ENCODE data around the gene RETREG2.

RETREG2 gene

DNA sequence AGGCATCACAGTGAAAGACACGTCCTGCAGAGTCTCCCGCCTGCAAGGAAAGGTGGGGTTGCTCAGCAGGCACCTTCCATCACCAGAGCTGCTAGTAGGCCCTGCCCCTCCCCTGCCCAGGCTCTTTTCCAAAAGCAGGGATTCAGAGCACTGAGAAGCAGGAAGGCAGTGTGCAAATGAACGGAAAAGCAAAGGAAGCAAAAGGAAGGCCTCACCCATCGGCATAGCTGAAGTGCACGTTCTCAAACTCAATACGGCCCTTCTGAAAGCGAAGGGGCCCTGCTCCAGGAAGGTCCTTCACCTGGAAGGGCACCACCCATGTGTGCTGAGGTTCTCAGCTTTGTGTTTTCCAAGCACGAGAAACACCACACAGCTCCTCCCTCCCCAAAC, 34.9 kb downstream of the RETREG2 start:
- no peak for DNase-seq (ENCODE audit: low spot score in 2 of 2)
- peaks cover 86% of the 10 kb centered on the region for H3K36me3 Mint-ChIP-seq
- no peak overlapping the region for H3K4me3 Mint-ChIP-seq
- H3K4me1 Mint-ChIP-seq = peaks cover 53% of the 10 kb centered on the region
- ATAC-seq = no peak
- no peak overlapping the region for H3K27ac Mint-ChIP-seq
- H3K9me3 Mint-ChIP-seq = no peaks in the 10 kb centered on the region

DNA sequence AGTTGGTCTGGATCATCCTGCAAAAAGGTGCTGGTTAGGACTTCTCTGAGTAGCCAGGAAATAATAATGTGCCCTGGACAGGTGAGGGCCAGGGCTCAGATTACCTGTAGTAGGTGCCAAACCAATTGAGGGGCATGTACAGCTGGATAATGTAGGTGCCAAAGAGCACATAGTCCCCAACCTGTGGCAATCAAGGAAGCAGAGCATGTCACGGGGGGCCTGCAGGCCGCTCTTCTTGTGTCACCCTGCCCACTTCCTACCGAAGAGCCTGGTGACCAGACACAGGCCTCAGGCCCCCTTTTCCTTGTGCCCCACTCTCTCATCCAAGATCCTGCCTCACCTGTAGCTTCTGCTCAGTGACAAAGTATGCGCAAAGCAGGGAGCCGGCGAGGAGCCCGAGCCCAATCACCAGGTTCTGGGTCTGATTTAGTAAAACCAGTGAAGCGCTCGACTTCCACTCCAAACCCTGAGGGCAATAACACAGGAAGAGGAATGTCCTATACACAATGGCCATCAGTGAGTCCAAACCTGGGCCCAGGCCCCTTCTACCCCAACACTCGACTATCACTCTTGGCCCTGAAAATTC, 35.5 kb downstream of the RETREG2 start:
- no peak for ATAC-seq
- Mint-ChIP-seq H3K36me3 (peaks cover 82% of the 10 kb centered on the region), H3K27ac (peak overlapping the region; percentile 84), H3K4me1 (peaks cover 51% of the 10 kb centered on the region), H3K9me3 (no peaks in the 10 kb centered on the region), H3K4me3 (no peak overlapping the region)
- no peak for DNase-seq (ENCODE audit: low spot score in 2 of 2)

DNA sequence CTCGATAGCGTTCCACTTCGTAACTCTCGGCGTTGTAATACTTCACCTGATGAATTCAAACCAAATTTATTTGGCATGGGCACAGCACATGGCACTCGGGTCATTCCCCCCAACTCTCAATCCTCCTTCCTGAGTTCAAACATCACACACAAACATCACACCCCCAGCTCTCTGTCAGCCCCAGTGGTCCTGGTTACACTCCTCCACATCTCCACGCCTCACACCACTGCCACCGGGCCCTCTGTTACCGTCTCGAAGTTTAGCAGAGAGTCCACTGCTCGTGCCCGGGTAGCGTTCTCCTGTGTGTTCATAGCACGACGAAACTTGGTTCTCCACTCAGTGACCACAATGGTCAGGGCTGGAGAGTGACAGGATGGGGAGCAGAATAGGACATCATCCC, 36.1 kb downstream of the RETREG2 start:
- DNase-seq (ENCODE audit: low spot score in 2 of 2) = no peak
- ATAC-seq = no peak
- Mint-ChIP-seq H3K36me3 (peaks cover 77% of the 10 kb centered on the region), H3K9me3 (no peaks in the 10 kb centered on the region), H3K4me1 (peaks cover 47% of the 10 kb centered on the region), H3K27ac (peak overlapping the region; percentile 84), H3K4me3 (no peak overlapping the region)

DNA sequence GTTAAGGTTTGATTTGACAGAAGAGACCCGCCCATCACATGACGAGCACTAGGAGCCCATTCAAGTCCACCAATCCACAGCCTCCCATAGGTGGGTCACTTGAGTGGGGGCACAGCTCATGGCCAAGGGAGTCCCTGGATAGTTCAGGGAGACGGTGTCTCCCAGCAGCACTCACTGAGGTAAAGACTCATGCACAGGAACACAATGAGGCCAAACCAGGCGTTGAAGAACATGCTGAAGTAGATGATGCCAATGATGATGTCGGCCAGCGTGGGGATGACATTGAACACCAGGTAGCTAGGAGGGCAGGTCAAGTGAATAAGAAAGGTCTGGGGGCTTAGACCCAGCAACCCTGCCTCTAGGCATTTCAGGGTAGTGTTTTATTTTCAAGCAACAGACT, 36.7 kb downstream of the RETREG2 start:
- no peak overlapping the region for H3K27ac Mint-ChIP-seq
- peaks cover 45% of the 10 kb centered on the region for H3K4me1 Mint-ChIP-seq
- no peaks in the 10 kb centered on the region for H3K9me3 Mint-ChIP-seq
- DNase-seq (ENCODE audit: low spot score in 2 of 2) (no peak), ATAC-seq (no peak)
- H3K4me3 Mint-ChIP-seq = no peak overlapping the region
- peaks cover 75% of the 10 kb centered on the region for H3K36me3 Mint-ChIP-seq

DNA sequence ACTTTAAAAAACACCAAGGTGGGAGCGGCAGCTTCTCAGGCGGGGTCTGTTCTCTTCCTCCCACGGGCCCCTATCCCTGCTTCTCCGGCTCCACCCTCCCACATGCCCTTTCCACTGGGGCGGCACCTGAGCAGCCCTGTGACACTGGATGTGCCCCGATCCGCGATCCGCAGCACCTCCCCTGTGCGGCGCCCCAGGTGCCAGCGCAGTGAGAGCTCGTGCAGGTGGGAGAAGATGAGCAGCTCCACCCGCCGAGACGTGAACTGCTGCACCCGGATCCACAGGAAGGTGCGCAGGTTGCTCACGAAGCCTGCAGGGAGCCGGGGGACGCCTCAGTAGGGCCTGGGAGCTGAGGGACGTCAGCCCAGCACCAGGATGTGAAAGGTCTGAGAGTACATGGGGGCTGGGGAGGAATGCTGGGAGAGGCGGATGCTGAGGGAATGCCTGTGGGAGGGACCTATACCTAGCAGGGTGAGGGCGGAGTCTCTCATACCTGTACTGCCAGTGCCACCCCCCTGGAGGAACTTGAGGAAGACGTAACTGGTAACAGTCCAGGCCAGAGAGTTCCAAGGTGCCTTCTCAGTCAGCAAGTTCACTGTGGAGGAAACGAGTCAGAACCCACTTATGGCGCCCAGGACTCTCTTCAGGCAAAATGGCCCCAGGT, 37.9 kb downstream of the RETREG2 start:
- ATAC-seq (no peak), DNase-seq (ENCODE audit: low spot score in 2 of 2) (no peak)
- H3K4me3 Mint-ChIP-seq = peak overlapping the region; percentile 91
- no peaks in the 10 kb centered on the region for H3K9me3 Mint-ChIP-seq
- peaks cover 70% of the 10 kb centered on the region for H3K36me3 Mint-ChIP-seq
- peaks cover 46% of the 10 kb centered on the region for H3K4me1 Mint-ChIP-seq
- H3K27ac Mint-ChIP-seq = no peak overlapping the region

DNA sequence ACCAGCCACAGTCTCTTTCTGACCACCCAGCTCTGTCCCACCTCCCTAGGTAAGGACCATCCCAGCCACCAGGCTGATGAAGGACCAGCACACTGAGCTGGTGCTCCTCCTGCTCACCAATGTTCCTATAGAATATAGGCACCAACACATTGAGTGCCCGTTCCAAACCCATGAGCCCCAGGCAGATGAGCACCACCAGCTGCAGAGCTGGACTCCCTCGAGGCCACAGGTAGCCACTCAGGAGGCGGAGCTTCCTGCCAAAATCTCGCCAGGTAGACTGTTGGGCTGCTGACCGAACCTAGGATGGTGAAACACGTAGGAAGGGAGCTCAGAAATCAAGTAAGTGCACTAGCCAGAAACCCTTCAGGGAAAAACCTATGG, 38.5 kb downstream of the RETREG2 start:
- Mint-ChIP-seq H3K4me1 (peaks cover 44% of the 10 kb centered on the region), H3K36me3 (peaks cover 70% of the 10 kb centered on the region), H3K9me3 (no peaks in the 10 kb centered on the region), H3K27ac (no peak overlapping the region), H3K4me3 (peak overlapping the region; percentile 91)
- ATAC-seq (no peak), DNase-seq (ENCODE audit: low spot score in 2 of 2) (no peak)

DNA sequence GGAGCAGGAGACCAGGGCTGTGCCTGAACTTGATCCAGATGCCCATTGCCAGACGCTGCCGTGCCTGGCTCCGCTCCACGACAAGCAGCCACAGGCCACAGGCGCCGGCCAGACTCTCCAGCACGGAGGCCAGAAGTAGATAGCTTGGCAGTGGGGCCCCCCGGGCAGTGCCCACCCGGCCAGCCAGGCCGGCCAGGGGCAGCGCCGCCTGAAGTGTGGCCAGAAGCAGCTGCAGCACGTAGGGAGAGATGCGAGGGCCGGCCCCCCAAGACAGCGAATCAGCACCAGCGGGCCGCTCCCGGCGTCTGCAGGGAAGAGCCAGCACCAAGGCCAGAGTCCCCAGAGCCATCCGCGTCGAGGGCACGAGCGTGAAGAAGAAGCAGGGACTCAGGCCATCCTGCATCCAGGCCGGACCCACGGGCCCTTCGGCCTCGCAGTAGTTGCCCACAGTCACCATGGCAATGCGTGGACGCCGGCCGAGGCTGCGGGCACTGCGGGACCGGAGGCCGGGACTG, 40.2 kb downstream of the RETREG2 start:
- Mint-ChIP-seq H3K27ac (peak overlapping the region; percentile 87), H3K4me1 (peaks cover 47% of the 10 kb centered on the region), H3K36me3 (peaks cover 70% of the 10 kb centered on the region), H3K9me3 (no peaks in the 10 kb centered on the region), H3K4me3 (peak overlapping the region; percentile 91)
- ATAC-seq (peak; percentile 61), DNase-seq (ENCODE audit: low spot score in 2 of 2) (no peak)

DNA sequence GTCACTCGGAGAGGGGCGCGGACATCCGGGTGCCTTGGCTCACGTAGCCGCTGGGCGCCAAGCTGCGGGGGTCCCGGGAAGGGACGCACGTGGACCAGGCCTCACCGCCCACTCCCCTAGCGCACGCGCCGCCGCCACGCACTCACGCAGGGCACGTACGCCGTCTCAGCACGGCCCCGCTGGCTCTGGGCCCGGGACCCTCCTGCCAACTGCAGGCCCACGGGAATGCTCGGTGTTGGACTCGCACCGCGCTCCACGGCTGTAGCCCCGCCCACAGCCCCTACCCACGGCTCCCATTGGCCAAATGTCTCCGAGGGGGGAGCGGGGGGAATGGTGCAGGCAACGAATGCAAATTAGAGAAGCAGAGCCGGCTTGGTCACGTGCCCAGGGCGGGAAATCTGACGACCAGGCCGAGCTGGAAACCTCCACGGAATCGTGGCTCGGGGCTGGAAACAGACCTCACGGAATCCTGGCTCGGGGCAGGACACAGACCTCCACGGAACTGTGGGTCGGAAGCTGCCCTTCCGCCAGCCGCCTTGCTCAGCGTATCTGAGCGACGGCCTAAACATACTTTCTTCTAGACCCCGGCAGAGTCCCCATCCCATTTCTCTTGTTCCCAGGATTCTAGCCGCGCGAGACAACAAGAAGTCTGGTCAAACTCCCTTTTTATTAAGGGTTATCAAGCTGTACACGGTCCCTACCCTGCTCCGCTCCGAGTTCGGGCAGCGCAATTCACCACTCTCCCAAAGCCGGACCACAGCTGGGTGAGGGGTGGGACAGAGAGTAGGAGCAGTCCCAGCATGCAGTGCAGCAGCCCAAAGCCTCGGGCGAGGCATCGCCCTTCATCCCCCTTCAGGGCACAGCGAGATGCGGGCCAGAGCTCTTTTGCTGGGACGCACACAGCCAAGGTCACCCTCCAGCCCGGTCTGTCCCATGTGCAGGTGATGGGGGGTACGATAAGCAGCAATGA, 40.9 kb downstream of the RETREG2 start, which contains the start of gene ABCB6:
TSS of gene ABCB6 (minus strand) at position 227 of the 970 bp plus-strand sequence. CDS start 285 bp downstream, outside the sequence.
- peaks cover 70% of the 10 kb centered on the region for H3K36me3 Mint-ChIP-seq

DNA sequence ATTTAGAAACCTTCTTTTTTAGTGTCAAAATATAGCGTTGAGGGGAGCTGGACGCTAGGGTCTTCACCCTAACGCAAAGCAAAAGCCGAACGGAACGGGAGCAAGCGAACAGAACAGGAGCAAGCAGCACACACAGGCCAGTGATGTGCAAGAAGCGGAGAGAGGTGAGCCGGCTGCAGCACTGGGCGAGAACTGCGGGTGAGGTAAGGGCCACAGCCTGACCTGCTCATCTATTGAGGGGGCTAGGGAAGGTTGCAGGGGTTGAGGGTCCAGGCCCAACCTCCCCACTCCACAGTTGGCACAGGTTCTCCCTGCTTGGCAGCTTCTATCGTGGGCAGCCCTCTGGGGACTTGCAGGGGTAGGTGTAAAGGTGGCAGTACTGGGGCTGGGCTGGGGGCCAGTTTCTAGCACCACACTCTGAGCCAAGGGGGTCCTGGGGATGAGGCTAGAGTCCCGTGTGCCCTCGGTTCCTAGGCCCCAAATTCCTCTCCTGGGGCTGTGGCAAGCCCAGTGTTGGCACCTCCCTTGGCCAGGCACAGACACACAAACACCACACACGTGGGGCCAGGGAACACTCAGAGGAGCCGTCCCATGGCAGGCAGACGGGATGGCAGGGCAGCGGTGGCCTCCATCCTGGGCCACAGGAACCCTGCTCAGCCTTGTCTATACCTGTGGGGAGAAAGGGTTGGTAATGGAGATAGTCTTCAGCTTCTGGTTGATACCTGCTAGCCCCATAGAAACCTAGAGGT, 41.9 kb downstream of the RETREG2 start:
- Mint-ChIP-seq H3K36me3 (peaks cover 70% of the 10 kb centered on the region), H3K4me3 (no peak overlapping the region), H3K9me3 (no peaks in the 10 kb centered on the region), H3K4me1 (peaks cover 40% of the 10 kb centered on the region), H3K27ac (peak overlapping the region; percentile 60)
- DNase-seq (ENCODE audit: low spot score in 2 of 2) (no peak), ATAC-seq (no peak)

More for the DNA sequence above, 40.9 kb downstream of the RETREG2 start, which contains the start of gene ABCB6:
- DNase-seq (ENCODE audit: low spot score in 2 of 2) = peak; percentile 71 to 87
- peak within 1 kb of the TSS; percentile 91 for H3K4me3 Mint-ChIP-seq
- peak; percentile 85 for ATAC-seq
- H3K4me1 Mint-ChIP-seq = peaks cover 46% of the 10 kb centered on the region
- H3K9me3 Mint-ChIP-seq = no peaks in the 10 kb centered on the region
- H3K27ac Mint-ChIP-seq = peak within 1 kb of the TSS; percentile 87

DNA sequence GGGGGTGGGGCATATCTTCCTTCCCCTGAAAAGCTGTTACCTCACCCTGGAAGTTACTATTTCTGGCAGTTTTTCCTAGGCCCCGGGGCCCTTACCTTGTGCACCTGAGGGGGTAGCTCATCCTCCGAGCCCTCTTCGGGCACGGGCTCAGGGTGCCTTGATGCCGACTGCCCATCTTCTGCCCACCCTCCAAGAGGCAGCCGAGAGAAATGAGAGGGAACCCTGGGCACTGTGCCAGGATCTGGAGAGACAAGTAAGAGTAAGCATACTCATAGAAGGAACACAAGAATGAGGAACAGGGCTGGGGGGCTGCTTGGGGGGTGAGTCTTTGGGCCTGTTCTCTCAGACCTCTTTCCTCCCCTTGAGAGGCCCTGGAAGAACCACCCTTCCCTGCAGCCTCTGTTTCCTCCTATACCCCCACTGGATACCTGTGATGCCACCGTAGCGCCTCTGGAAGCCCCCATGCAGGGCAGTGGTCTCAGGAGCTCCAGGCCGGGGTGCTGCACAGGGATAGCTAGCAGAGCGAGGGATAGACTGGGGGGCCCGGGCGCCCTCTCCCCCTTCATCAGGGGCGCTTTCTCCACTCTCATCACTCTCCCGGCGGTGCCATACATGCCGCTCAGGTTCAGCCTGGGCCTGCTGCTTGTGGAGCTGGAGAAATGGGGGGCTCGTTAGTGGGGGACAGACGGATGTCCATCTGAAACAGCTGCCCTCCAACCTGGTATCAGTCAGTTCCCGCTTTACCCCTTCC, 42.8 kb downstream of the RETREG2 start:
- H3K4me3 Mint-ChIP-seq = no peak overlapping the region
- no peak for ATAC-seq
- H3K9me3 Mint-ChIP-seq = no peaks in the 10 kb centered on the region
- peaks cover 45% of the 10 kb centered on the region for H3K4me1 Mint-ChIP-seq
- DNase-seq (ENCODE audit: low spot score in 2 of 2) = no peak
- no peak overlapping the region for H3K27ac Mint-ChIP-seq
- H3K36me3 Mint-ChIP-seq = peaks cover 76% of the 10 kb centered on the region

DNA sequence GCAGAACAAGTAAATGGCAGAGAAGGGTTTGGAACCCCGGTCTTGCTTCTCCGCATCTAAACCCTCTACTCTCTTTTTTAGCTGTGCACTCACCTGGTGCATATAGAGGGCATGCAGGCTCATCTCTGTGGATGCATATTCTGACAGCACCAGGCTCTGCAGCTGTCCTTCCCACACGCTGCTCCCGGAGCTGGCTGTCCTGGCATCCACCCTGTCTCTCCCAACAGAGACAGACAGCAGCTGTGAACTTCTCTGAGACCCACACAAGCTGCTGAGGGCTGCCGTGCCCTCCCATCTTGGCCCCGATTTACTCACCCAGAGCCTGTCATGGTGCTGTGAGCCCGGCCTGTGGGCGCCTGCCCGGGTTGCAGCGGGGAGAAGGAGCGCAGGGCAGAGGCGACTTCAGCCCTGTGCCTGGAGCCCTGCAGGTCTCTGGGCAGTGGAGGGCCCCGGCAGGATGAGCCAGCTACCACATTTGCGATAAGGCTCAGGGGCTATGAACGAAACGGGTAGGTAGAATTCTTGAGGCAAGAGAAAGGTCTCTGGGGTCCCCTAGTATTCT, 44.0 kb downstream of the RETREG2 start:
- Mint-ChIP-seq H3K9me3 (no peaks in the 10 kb centered on the region), H3K4me3 (no peak overlapping the region), H3K27ac (no peak overlapping the region), H3K4me1 (peaks cover 39% of the 10 kb centered on the region), H3K36me3 (peaks cover 78% of the 10 kb centered on the region)
- DNase-seq (ENCODE audit: low spot score in 2 of 2) = no peak
- no peak for ATAC-seq

DNA sequence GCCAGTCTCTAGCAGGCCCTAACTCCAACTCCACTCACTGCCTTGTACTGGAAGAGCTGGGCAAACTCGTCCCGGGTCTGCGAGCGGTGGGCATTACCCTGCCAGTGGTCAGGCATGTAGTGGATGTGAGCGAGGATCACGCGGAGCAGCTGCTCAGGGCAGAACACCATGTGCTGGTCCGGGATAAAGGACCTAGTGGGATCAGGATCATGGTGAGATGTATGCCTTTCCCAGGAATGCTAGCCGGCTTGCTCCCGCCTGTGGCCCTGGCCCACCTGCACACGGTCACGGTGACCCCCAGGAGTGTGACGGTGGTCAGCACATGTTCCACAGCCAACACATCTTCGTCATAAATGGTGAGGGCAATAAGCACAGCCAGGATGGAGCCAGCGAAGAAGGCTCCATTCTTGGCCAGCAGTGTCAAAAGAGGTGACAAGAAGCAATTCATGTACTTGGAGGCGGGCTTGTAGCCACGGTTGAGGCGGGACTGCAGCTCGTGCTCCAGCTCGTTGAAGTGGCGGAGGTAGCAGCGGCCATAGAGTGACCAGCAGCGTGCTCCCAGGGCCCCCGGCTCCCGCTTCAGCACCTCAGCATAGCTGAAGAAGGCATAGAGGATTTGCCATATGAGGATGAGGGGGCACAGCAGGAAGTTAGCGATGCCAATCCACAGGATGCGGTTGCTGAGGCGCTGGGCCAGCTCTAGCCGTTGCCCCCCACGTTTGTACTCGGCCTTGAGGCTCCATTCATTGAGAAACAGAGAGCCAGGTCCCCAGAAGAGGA, 45.9 kb downstream of the RETREG2 start:
- DNase-seq (ENCODE audit: low spot score in 2 of 2) (no peak), ATAC-seq (no peak)
- H3K9me3 Mint-ChIP-seq = no peaks in the 10 kb centered on the region
- no peak overlapping the region for H3K4me3 Mint-ChIP-seq
- peaks cover 46% of the 10 kb centered on the region for H3K4me1 Mint-ChIP-seq
- H3K27ac Mint-ChIP-seq = no peak overlapping the region
- peaks cover 77% of the 10 kb centered on the region for H3K36me3 Mint-ChIP-seq

DNA sequence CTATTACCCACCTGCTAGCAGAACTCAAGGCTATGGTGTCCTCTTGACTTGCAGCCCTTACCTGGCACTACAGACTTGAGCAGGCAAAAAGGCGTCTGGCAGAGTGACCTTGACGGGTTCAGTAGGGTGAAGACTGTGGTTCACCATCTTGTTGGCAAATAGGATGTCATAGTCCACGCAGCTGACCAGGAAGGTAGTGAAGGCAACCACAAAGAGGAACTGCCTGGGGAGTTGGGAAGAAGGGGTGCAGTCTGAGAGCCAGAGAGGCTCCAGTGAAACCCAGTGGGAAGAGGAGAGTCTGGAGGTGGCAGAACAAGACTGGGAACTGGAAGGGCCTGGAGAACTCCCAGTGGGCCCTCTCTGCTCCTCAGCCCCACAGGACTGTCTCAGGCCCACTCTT, 47.3 kb downstream of the RETREG2 start:
- H3K4me3 Mint-ChIP-seq = no peak overlapping the region
- H3K27ac Mint-ChIP-seq = peak overlapping the region; percentile 75
- no peaks in the 10 kb centered on the region for H3K9me3 Mint-ChIP-seq
- DNase-seq (ENCODE audit: low spot score in 2 of 2) (no peak), ATAC-seq (no peak)
- H3K4me1 Mint-ChIP-seq = peaks cover 45% of the 10 kb centered on the region
- peaks cover 79% of the 10 kb centered on the region for H3K36me3 Mint-ChIP-seq

All from stimulated activated effector memory CD8-positive, alpha-beta T cell treated with anti-CD3 and anti-CD28 coated beads, Interleukin-12 subunit alpha, Interleukin-12 subunit beta, amount 100 ng/mL, for 72 hours (primary cell).